HG03097 (cell line): ENCODE data around the gene SETD3.
"Not testable (repeated sequence)": the region's sequence is repeated elsewhere in the genome, so short reads cannot be mapped to it uniquely, and the experiment has no call there.

ENCODE experiments used
- ATAC-seq: cut with Tn5 transposase; IDR thresholded peaks from one replicate; pipeline ENCODE4 v1.9.1; 2021; ENCODE audit not compliant: unreplicated experiment, low FRiP score

Gene SETD3

GRCh38 chr14:99374964-99375363 lies 105.7 kb downstream of the SETD3 start:
- ATAC-seq, result no peak

GRCh38 chr14:99363616-99364290 lies 116.9 kb downstream of the SETD3 start:
- no peak for ATAC-seq

DNA sequence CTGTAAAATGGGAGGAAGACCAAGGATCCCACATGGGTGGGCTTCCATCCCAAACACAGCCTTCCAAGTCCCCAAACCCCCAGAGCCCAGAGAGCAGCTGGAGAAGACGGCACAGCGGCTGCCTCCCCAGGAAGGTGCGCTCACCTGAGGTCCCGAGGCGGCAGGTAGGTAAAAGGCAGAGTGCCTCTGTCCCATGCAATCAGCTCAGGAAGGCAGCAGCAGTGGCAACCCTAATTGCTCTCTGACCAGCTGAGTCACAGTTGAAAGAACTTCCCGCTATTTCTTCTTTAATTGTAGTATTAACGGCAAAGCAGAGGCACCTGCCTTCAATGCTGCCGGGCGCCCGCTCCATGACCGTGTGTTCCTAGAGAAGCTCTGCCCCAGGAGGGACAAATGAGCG lies 117.6 kb downstream of the SETD3 start:
- ATAC-seq, result no peak

DNA sequence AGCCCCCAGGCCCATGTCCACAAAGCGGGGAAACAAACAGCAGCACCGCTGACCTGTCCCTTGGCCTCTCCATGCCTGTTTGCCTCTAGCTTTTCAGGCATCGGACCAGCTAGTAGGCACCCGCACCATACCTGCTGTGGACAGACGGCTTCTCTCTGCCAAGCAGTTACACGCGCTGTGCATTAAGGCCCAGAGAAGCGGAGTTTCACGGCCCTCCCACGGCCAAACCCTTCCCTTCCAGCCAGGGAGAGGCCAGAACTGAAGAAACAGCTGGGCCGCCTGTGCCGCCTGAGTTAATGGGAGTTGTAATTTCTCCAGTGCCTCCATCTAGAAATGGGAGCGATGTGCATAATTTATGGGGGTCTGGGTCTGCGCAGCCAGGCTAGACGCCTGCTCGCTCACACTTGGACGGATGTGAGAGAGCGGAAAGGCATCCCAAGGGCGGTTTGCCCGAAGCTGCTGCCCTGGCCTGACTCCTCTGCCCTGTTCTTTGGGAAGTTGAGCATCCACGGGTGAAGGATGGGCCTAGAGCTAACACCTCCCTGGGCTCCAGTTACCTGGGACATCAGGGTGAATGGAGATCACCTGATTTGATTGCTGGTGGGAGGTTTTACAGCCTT lies 119.0 kb downstream of the SETD3 start:
- ATAC-seq, result no peak

GRCh38 chr14:99360774-99361595 lies 119.7 kb downstream of the SETD3 start:
- ATAC-seq, result no peak

GRCh38 chr14:99359906-99360305 lies 120.8 kb downstream of the SETD3 start:
- ATAC-seq, result no peak

GRCh38 chr14:99357916-99358390 lies 122.7 kb downstream of the SETD3 start:
- no peak for ATAC-seq

DNA sequence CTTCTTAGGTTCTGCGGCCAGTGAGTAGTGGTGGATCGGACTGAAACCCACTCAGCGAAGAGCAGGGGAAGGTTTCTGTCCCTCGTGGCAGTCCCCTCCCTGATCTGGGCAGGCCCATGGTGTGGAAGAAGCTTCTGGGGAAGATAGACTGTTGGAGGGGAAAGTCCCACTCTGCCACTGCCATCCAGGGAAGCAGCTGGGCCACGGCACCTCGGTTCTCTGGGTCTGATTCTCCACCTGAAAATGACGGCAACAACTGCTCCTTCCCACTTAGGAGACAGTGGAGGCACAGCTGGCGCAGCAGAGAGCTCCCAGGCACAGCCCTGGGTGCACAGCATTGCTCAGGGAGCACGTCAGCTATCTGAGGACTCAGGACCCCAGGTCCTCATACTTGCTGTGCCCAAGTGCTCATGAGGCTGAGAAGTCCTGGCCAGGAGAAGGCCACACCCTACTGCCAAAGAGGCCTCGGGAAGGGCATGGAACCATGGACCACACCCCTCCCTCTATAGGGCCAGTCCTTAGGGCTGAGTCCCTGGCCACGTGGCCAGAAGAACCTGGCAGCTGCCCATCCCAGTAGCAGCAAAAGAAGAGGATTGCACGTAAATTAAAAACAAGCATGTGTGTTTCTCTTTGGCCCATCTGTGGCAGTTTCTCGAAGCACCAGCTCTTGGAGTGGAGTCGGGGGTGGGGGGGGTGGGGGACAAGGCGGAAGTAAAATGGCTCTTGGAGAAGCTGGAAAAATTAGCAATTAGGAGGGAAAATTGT lies 123.3 kb downstream of the SETD3 start:
- no peak for ATAC-seq

GRCh38 chr14:99356031-99356608 lies 124.5 kb downstream of the SETD3 start:
- ATAC-seq, result no peak

GRCh38 chr14:99354166-99354875 lies 126.3 kb downstream of the SETD3 start:
- ATAC-seq, result no peak

GRCh38 chr14:99352688-99353280 lies 127.9 kb downstream of the SETD3 start:
- ATAC-seq, result no peak

DNA sequence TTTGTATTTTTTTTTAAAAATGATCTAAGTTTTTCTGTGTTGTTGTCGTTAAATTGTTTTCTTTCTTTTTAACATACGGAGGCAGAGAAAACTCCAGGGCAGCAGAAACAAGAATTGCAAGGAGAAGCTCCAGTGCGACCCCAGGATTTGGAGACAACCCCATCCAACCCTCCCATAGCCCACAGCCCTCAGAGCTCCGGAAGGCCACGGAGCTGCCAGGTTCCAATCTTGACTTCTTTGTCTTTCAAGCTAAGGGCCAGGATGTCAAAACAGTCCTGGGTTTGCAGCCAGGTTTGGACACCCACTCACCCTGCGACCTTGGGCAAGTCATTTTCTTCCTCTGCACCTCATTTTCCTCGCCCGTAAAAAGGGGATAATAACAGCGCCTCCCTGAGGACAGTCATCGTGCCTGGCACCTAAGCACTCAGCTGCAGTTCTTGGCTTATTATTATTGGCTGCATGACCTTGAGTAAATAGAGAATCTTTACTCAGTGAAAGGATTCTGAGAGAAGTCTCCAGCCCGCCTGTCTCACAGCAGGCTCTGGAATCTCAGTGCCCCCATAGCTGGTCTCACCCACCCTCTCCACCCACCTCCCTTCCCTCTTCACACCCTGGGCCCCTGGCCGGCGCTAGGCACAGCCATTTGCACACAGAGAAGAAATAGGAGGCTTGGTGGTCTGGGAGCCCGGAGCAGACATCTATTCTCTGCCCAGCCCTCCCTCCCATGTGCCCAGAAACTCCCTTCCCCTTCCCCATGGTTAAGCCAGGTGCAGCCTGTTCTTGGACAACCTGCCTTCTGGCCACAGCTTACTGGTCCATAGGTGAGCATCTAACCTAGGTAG lies 129.3 kb downstream of the SETD3 start:
- ATAC-seq, result no peak

DNA sequence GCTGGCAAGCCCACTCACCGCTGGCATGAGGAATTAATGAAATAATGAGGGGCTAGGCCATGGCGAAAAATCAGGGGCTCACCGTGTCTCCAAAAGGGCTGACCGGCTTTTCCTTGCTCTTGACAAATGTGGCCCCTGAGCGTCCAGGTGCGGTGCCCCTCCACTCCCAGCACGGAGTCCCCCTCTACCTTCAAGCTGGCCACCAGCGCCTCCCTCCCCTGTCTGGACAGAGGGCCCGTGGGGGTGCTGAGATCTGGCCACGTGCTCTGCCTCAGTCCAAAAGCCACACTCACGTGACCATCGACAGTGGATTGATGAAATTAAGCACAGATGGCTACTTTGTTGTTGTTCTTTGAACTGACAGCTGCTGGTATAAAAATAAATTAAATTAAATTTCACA lies 129.9 kb downstream of the SETD3 start:
- ATAC-seq, result no peak

DNA sequence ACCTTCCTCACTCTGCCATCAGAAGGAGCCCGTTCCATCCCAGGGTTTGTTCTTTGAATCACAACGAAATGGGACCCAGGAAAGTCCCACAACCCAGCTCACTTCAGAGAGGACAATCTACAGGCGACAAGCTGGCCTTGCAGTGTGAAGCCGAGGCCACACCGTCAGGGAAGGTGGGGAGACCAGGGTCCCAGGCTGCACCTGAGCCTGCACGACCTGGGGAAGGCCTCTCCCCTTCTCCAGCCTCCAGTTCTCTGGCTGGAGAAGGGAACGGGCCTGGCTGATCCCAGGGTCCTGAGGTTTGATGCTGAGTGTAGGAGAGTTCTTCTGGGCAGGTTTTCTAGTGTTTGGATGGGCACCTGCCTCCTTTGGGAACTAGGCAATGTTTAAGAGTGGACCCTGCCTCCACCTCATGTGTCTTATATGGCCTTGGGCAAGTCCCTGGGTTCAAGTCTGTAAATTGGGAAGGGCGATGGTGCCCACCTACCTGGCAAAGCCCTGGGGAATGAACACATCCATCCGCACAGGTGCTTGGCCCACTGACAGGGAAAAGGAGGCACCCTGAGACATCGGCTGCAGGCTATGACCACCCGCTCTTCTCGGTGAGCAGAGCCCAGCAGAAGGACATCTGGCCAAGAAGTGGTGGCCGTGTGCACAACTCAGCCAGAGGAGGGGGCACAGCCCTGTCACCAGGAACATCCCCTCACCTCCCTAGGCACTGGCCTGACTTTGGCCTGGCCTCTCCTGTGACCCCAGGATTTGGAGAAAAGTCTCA lies 130.8 kb downstream of the SETD3 start:
- ATAC-seq, result no peak

GRCh38 chr14:99348816-99349614 lies 131.6 kb downstream of the SETD3 start:
- ATAC-seq, result no peak

DNA sequence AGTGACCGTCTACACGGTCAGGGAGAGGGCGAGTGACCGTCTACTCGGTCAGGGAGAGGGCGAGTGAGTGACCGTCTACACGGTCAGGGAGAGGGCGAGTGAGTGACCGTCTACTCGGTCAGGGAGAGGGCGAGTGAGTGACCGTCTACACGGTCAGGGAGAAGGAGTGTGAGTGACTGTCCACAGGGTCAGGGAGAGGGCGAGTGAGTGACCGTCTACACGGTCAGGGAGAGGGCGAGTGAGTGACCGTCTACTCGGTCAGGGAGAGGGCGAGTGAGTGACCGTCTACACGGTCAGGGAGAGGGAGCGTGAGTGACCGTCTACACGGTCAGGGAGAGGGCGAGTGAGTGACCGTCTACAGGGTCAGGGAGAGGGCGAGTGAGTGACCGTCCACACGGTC lies 132.4 kb downstream of the SETD3 start:
- not testable (repeated sequence) for ATAC-seq
